ENCODE data around the gene TMC8.

DNA sequence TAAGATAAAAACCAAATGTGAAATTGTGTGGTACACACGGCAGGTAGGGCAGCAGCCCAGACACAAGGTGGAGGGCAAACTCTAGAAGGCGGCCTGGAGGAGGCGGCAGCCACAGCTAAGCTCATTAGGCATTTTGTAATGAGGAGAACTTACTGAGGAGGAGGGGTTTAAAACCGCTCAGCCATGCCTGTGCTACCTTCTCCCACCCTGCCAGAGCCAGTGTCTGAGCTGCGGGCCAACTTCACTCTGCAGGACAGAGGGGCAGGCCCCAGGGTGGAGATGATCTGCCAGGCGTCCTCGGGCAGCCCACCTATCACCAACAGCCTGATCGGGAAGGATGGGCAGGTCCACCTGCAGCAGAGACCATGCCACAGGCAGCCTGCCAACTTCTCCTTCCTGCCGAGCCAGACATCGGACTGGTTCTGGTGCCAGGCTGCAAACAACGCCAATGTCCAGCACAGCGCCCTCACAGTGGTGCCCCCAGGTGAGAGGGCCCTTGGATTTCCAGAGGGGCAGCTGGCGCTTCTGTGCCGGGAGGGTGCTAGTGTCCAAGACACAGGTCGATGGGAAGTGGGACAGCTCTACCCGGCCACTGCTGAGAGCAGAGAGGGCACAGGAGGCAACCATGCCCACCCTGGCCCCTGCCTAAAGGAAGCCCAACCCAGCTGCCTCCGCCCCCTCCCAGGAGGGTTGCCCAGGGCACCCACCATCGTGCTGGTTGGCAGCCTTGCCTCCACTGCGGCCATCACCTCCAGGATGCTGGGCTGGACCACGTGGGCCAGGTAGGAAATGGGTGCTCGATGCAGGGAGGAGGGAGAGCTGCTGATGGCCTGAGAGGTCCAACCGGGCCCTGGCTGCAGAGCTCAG, 33.5 kb downstream of the TMC8 start:
- TF ChIP-seq, protein P1, sequence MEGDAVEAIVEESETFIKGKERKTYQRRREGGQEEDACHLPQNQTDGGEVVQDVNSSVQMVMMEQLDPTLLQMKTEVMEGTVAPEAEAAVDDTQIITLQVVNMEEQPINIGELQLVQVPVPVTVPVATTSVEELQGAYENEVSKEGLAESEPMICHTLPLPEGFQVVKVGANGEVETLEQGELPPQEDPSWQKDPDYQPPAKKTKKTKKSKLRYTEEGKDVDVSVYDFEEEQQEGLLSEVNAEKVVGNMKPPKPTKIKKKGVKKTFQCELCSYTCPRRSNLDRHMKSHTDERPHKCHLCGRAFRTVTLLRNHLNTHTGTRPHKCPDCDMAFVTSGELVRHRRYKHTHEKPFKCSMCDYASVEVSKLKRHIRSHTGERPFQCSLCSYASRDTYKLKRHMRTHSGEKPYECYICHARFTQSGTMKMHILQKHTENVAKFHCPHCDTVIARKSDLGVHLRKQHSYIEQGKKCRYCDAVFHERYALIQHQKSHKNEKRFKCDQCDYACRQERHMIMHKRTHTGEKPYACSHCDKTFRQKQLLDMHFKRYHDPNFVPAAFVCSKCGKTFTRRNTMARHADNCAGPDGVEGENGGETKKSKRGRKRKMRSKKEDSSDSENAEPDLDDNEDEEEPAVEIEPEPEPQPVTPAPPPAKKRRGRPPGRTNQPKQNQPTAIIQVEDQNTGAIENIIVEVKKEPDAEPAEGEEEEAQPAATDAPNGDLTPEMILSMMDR (IDR thresholded peaks at IDR 0.05; ENCODE audit: low read depth, low read length): no peak
- no peak for TF ChIP-seq EZH2phosphoT487 (IDR thresholded peaks at IDR 0.05; ENCODE audit: low read depth)

Measured in OCI-LY3 (cell line).